Upper lobe of left lung (tissue), 6 donors: ENCODE measurements around the gene RFTN1. TPM values are rescaled to one million over a fixed set of nuclear protein-coding genes. Genes with fewer than 3 reads are reported as not detected.

Source experiments
- ATAC-seq, 2 donors: fragments of 200-7000 bp; cut with Tn5 transposase; one replicate each; pipeline ENCODE4 v1.9.1; 2022; ENCODE audit warnings: mild to moderate bottlenecking in 2 of 2, moderate library complexity in 2 of 2; ENCODE audit not compliant: low FRiP score in 2 of 2
- DNase-seq, 2 donors: peaks; one replicate each; pipeline ENCODE4 v3.0.0-alpha.2; 2019 to 2020
- H3K27ac ChIP-seq, 4 donors: fragments of 200-600 bp; sonication (generic); one replicate each; pipeline ENCODE4 v1.5.1; 2016 to 2019
- H3K27me3 ChIP-seq, 4 donors: fragments of 200-600 bp; sonication (generic); one replicate each; pipeline ENCODE4 v1.5.1; 2017 to 2019
- H3K36me3 ChIP-seq, 4 donors: fragments of 200-600 bp; sonication (generic); one replicate each; pipeline ENCODE4 v1.5.1; 2016 to 2019
- H3K4me1 ChIP-seq, 4 donors: fragments of 200-600 bp; sonication (generic); one replicate each; pipeline ENCODE4 v1.5.1; 2018 to 2019
- H3K4me3 ChIP-seq, 4 donors: fragments of 200-600 bp; sonication (generic); one replicate each; pipeline ENCODE4 v1.5.1; 2017 to 2019; ENCODE audit warnings: mild to moderate bottlenecking in 2 of 4, moderate library complexity in 1 of 4
- H3K9me3 ChIP-seq, 4 donors: fragments of 200-600 bp; sonication (generic); one replicate each; pipeline ENCODE4 v1.5.1; 2018 to 2019
- EP300 ChIP-seq, 4 donors: sonication (generic); formaldehyde crosslinking; IDR thresholded peaks; one replicate each; pipeline ENCODE4 v1.5.1; 2017; ENCODE audit warnings: antibody characterized with exemption in 4 of 4, control low read depth in 2 of 4
- POLR2A ChIP-seq, 4 donors: fragments of 450-650 bp; IDR thresholded peaks; one replicate each; pipeline ENCODE4 v1.5.1; 2016 to 2017; ENCODE audit warnings: antibody characterized with exemption in 4 of 4, mild to moderate bottlenecking in 2 of 4
- POLR2AphosphoS5 ChIP-seq, 2 donors: sonication (generic); formaldehyde crosslinking; IDR thresholded peaks; one replicate each; pipeline ENCODE4 v1.5.1; 2017; ENCODE audit warnings: antibody characterized with exemption in 2 of 2
- WGBS, 2 donors: methylation state at CpG; one replicate each; pipeline ENCODE4 v1.1.5; 2017 to 2018; 5-methylcytosine and 5-hydroxymethylcytosine counted together
- total RNA-seq, 6 donors: library from RNA; depleted of rRNA in 4 of 6; stranded (reverse); fragments of >200 nt in 4 of 6; gene quantifications; one replicate each; pipeline versions ENCODE4 v1.1.0 to v1.2.1, GENCODE V29; 2016 to 2021
- TF ChIP-seq, protein P1 (sequence below), 6 experiments: fragments of 450-650 bp in 4 of 6; fragments of 200-600 bp in 2 of 6; sonication (generic) in 2 of 6; IDR thresholded peaks; one replicate each; pipeline ENCODE4 v1.5.1; 2016 to 2019; ENCODE audit warnings: antibody characterized with exemption in 6 of 6
- donor health status: DM: no; HTN: no; CAD: no; lungs with moderate emphysema.
- donor health status: DM: no; HTN: yes; CAD: no; lungs with severe emphysema.

RFTN1 gene
- total RNA-seq, 6 donors from 2014 or later: 62.1 to 121 (median 76.1) TPM

DNA sequence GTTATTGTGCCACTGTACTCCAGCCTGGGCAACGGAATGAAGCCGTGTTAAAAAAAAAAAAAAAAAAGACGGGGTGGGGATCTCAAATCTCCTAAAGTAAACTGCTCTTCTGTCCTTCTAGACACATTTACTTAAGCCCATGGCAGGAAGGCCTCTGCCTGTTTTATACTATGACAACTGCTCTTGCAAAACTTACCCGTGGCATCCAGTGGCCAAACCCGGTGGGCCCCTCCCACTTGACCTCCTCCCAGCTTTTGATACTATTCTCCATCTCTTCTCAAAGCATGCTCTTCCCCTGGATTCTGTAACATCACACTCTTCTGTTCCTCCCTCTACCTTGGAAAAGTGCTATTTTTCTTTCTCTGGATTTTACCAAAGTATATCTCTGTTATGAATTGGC lies 112.2 kb downstream of the RFTN1 start:
- no peaks in the 10 kb centered on the region for H3K27me3 ChIP-seq
- no peak for ATAC-seq
- peaks cover 6 to 19% (median 15%) of the 10 kb centered on the region in 4 donors for H3K4me1 ChIP-seq
- H3K9me3 ChIP-seq: no peaks in the 10 kb centered on the region
- H3K4me3 ChIP-seq: no peak overlapping the region
- no peaks in the 10 kb centered on the region for H3K36me3 ChIP-seq
- WGBS, 2 donors: 73 to 83% methylated on average over 5 of the region's 5 CpGs
- DNase-seq: no peak
- H3K27ac ChIP-seq: peak overlapping the region in 2 of 4 donors; percentile 50 to 54
- TF ChIP-seq, protein P1, sequence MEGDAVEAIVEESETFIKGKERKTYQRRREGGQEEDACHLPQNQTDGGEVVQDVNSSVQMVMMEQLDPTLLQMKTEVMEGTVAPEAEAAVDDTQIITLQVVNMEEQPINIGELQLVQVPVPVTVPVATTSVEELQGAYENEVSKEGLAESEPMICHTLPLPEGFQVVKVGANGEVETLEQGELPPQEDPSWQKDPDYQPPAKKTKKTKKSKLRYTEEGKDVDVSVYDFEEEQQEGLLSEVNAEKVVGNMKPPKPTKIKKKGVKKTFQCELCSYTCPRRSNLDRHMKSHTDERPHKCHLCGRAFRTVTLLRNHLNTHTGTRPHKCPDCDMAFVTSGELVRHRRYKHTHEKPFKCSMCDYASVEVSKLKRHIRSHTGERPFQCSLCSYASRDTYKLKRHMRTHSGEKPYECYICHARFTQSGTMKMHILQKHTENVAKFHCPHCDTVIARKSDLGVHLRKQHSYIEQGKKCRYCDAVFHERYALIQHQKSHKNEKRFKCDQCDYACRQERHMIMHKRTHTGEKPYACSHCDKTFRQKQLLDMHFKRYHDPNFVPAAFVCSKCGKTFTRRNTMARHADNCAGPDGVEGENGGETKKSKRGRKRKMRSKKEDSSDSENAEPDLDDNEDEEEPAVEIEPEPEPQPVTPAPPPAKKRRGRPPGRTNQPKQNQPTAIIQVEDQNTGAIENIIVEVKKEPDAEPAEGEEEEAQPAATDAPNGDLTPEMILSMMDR (IDR thresholded peaks at IDR 0.05): no peak
- no peak for TF ChIP-seq EP300 (IDR thresholded peaks at IDR 0.05)
- TF ChIP-seq POLR2AphosphoS5 (IDR thresholded peaks at IDR 0.05): no peak
- TF ChIP-seq POLR2A (IDR thresholded peaks at IDR 0.05): no peak

DNA sequence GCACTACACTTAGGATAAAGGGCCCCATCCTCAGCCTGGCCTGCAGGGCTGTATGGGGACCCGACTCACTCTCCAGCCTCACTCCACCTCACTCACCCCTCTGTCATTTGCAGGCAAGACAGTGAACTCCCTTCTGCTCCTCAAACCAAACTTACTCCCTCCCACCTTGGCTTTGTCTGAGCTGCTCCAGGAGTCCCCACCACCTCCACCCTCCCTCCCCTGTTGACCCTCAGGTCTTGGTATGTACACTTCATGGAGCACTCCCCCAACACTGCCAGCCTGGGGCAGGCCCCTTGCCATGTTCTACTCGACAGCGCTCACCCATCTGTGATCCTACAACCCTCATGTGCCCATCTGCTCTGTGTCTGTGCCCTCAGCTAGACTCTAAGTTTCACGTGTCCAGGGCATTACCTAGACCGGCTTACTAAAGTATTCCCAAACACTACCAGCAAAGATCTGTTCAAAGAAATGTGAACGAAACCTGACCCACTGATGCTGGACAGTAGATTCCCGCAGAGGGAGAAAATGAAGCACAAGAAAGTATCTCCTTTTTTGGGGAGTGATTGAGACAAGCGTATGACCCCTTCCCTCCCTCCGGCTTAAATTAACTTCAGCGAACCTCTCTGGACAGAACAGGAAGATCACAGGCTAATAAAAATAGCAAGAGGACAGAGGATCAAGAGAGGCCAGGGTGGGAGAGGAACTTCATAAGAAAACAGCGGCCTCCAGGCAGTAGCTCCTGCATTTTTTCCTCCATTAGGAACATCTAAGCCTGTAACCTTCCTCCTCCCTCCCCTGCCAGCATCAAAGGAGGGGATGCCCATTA lies 113.2 kb downstream of the RFTN1 start:
- no peak for DNase-seq
- peak; percentile 11 to 20 for ATAC-seq
- TF ChIP-seq EP300 (IDR thresholded peaks at IDR 0.05): no peak
- no peak for TF ChIP-seq POLR2AphosphoS5 (IDR thresholded peaks at IDR 0.05)
- TF ChIP-seq, protein P1 (IDR thresholded peaks at IDR 0.05): no peak
- no peak for TF ChIP-seq POLR2A (IDR thresholded peaks at IDR 0.05)
- Histone ChIP-seq H3K4me1 (peaks cover 6 to 23% (median 19%) of the 10 kb centered on the region in 4 donors), H3K36me3 (no peaks in the 10 kb centered on the region), H3K27me3 (no peaks in the 10 kb centered on the region), H3K9me3 (no peaks in the 10 kb centered on the region), H3K4me3 (no peak overlapping the region), H3K27ac (peak overlapping the region; percentile 5 to 54 (median 42))
- 88 to 90% methylated on average over 11 of the region's 11 CpGs for WGBS, 2 donors

- H3K4me1 ChIP-seq: peaks cover 6 to 30% (median 21%) of the 10 kb centered on the region in 4 donors
Observed at GRCh38 chr3:16399473-16399872, 114.0 kb downstream of the RFTN1 start.

DNA sequence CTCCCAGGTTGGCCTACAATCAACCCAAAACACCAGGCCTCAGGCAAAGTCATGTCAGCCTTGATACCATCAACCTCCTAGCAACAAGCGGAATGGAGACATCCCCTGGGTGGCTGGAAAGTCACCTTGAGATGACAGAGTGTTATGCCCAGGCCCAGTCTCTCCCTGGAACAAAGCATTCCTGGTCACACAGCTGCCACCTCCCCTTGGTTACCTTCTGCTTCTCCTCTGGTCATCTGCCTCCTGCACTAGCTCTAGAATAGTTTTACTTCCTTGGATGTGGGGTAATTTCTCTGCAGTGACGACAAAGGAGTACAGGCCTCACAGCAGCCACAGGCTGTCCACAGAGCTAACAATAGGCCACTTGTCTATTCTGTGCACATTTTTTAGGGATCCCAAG lies 114.9 kb downstream of the RFTN1 start:
- 57 to 61% methylated on average over 1 to 2 of the region's 2 CpGs for WGBS, 2 donors
- TF ChIP-seq EP300 (IDR thresholded peaks at IDR 0.05) (no peak), POLR2AphosphoS5 (IDR thresholded peaks at IDR 0.05) (no peak), POLR2A (IDR thresholded peaks at IDR 0.05) (no peak)
- TF ChIP-seq, protein P1 (IDR thresholded peaks at IDR 0.05): no peak

More at GRCh38 chr3:16399473-16399872, 114.0 kb downstream of the RFTN1 start:
- H3K36me3 ChIP-seq: no peaks in the 10 kb centered on the region
- H3K4me3 ChIP-seq: no peak overlapping the region
- H3K27ac ChIP-seq: peak overlapping the region; percentile 33 to 54 (median 46)
- TF ChIP-seq POLR2A (IDR thresholded peaks at IDR 0.05): no peak
- peak in 1 of 2 donors; percentile 8 for TF ChIP-seq POLR2AphosphoS5 (IDR thresholded peaks at IDR 0.05)
- no peak for TF ChIP-seq EP300 (IDR thresholded peaks at IDR 0.05)
- no peaks in the 10 kb centered on the region for H3K9me3 ChIP-seq
- ATAC-seq (peak in 1 of 2 donors; percentile 72), DNase-seq (peak in 1 of 2 donors; percentile 31)
- 45 to 78% methylated on average over 6 of the region's 6 CpGs for WGBS, 2 donors
- no peaks in the 10 kb centered on the region for H3K27me3 ChIP-seq

GRCh38 chr3:16396202-16396601 lies 117.3 kb downstream of the RFTN1 start:
- DNase-seq: no peak

More for the DNA sequence above, 114.9 kb downstream of the RFTN1 start:
- Histone ChIP-seq H3K27me3 (no peaks in the 10 kb centered on the region), H3K4me3 (no peak overlapping the region), H3K4me1 (peaks cover 6 to 30% (median 21%) of the 10 kb centered on the region in 4 donors), H3K36me3 (no peaks in the 10 kb centered on the region), H3K9me3 (no peaks in the 10 kb centered on the region), H3K27ac (peak overlapping the region in 3 of 4 donors; percentile 31 to 50 (median 49))
- ATAC-seq (peak in 1 of 2 donors; percentile 6), DNase-seq (no peak)

More at GRCh38 chr3:16396202-16396601, 117.3 kb downstream of the RFTN1 start:
- Histone ChIP-seq H3K27ac (no peak overlapping the region), H3K27me3 (no peaks in the 10 kb centered on the region), H3K9me3 (no peaks in the 10 kb centered on the region), H3K4me3 (no peak overlapping the region), H3K4me1 (peaks cover 6 to 30% (median 21%) of the 10 kb centered on the region in 4 donors), H3K36me3 (no peaks in the 10 kb centered on the region)
- TF ChIP-seq POLR2AphosphoS5 (IDR thresholded peaks at IDR 0.05): no peak
- TF ChIP-seq POLR2A (IDR thresholded peaks at IDR 0.05): no peak
- TF ChIP-seq, protein P1 (IDR thresholded peaks at IDR 0.05): no peak
- no peak for TF ChIP-seq EP300 (IDR thresholded peaks at IDR 0.05)
- WGBS, 2 donors: 49 to 54% methylated on average over 4 of the region's 4 CpGs
- ATAC-seq: no peak
